CD4-positive, alpha-beta T cell (primary cell): Measurements from ENCODE around the gene ZNF605. TPM values are rescaled to one million over a fixed set of nuclear protein-coding genes. Genes with fewer than 3 reads are reported as not detected.
"Not testable (repeated sequence)": the region's sequence is repeated elsewhere in the genome, so short reads cannot be mapped to it uniquely, and the experiment has no call there.

Experiments
- ATAC-seq: fragments of 200-7000 bp; cut with Tn5 transposase; one replicate; pipeline ENCODE4 v1.10.0; 2022; ENCODE audit warnings: mild to moderate bottlenecking; ENCODE audit not compliant: poor library complexity
- CTCF ChIA-PET: fragments of 350-600 bp; sonication (Branson Sonifier 250); formaldehyde crosslinking; loops from one replicate; lab custom pipeline; 2021; ENCODE audit warnings: antibody characterized with exemption, inconsistent platforms; lab: Charles Lee
- POLR2A ChIA-PET: fragments of 350-600 bp; sonication (Branson Sonifier 250); formaldehyde crosslinking; loops from one replicate; lab custom pipeline; 2021; ENCODE audit warnings: antibody characterized with exemption, inconsistent platforms; lab: Charles Lee
- DNase-seq, 14 experiments: peaks; one replicate each; pipeline ENCODE4 v3.0.0-alpha.2; 2013 to 2020; ENCODE audit warnings: mixed read lengths in 2 of 14
- H3K27ac ChIP-seq, 2 donors: one replicate each; pipeline versions ENCODE4 v1.5.1 to v1.7.0; 2013; ENCODE audit warnings: low read length in 2 of 2, low read depth in 1 of 2, mild to moderate bottlenecking in 1 of 2
- H3K27me3 ChIP-seq, 2 experiments: 1 replicate in 1 of 2; 2 replicates in 1 of 2; pipeline versions ENCODE4 v1.6.1 to v1.7.0; 2013; ENCODE audit warnings: low read length in 2 of 2, control low read depth in 1 of 2, mild to moderate bottlenecking in 1 of 2, moderate library complexity in 1 of 2; ENCODE audit not compliant: insufficient read depth in 2 of 2, control insufficient read depth in 1 of 2
- H3K36me3 ChIP-seq: one replicate; pipeline ENCODE4 v1.6.1; 2013; ENCODE audit warnings: low read length, control low read depth; ENCODE audit not compliant: insufficient read depth
- H3K4me1 ChIP-seq: one replicate; pipeline ENCODE4 v1.6.1; 2013; ENCODE audit warnings: low read length, control low read depth; ENCODE audit not compliant: insufficient read depth
- H3K4me3 ChIP-seq: one replicate; pipeline ENCODE4 v1.5.1; 2013; ENCODE audit warnings: mild to moderate bottlenecking, low read length, moderate library complexity
- H3K9me3 ChIP-seq, 2 experiments: 1 replicate in 1 of 2; 2 replicates in 1 of 2; pipeline versions ENCODE4 v1.6.1 to v1.7.0; 2013; ENCODE audit warnings: low read length in 2 of 2, mild to moderate bottlenecking in 2 of 2, control low read depth in 1 of 2, moderate library complexity in 1 of 2; ENCODE audit not compliant: control insufficient read depth in 1 of 2, insufficient read depth in 1 of 2
- H3K27ac Mint-ChIP-seq: one replicate; pipeline ENCODE4 v1.8.0; 2020; ENCODE audit warnings: mixed read lengths
- H3K27me3 Mint-ChIP-seq: one replicate; pipeline ENCODE4 v1.8.0; 2021; ENCODE audit warnings: mixed read lengths
- H3K36me3 Mint-ChIP-seq: one replicate; pipeline ENCODE4 v1.8.0; 2021; ENCODE audit warnings: low read depth, mixed read lengths
- H3K4me1 Mint-ChIP-seq: one replicate; pipeline ENCODE4 v1.8.0; 2021; ENCODE audit warnings: low read depth, mixed read lengths
- H3K4me3 Mint-ChIP-seq: one replicate; pipeline ENCODE4 v1.8.0; 2020; ENCODE audit warnings: mild to moderate bottlenecking, mixed read lengths
- H3K9me3 Mint-ChIP-seq: one replicate; pipeline ENCODE4 v1.8.0; 2020; ENCODE audit warnings: mixed read lengths
- intact Hi-C, 2 experiments: fragments of 100-400 bp; cut with DNase I in 1 of 2; cut with micrococcal nuclease in 1 of 2; formaldehyde crosslinking; loops; one replicate each; pipeline versions ENCODE4 v1.15.1 to v1.9.0; 2023 to 2025; cut with DNase I, micrococcal nuclease
- total RNA-seq, 174 experiments: library from RNA in 2 of 174; stranded (reverse) in 2 of 174; gene quantifications; one replicate each; pipeline ENCODE4 v1.2.3 and lab custom pipeline; 2021 to 2026
- TF ChIP-seq, protein P1 (sequence below): fragments of 200-600 bp; IDR thresholded peaks from one replicate; pipeline ENCODE4 v1.8.0; 2022; ENCODE audit warnings: antibody characterized with exemption, mild to moderate bottlenecking

Gene ZNF605
- total RNA-seq, 2 experiments from 2014 or later, result 5.3 to 5.8 TPM

DNA sequence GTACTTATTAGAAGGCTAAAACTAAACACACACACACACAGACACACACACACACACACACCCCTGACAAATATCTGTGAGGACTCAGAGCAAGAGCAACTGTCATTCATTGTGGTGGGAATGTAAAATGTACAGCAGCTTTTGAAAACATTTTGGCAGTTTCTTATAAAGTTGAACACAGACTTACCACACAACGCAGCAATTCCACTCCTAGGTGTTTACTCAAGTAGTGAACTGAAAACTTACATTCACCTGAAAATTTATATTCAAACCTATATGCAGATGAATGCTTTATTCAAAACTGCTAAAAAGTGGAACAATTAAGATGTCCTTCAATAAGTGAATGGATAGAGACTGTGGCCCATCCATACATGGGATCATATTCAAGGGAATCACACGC, 18.6 kb downstream of the ZNF605 start:
- no peaks in the 10 kb centered on the region for H3K4me1 Mint-ChIP-seq
- Histone ChIP-seq H3K27me3 (no peaks in the 10 kb centered on the region), H3K36me3 (peaks cover 6% of the 10 kb centered on the region), H3K4me3 (no peak overlapping the region), H3K4me1 (no peaks in the 10 kb centered on the region), H3K9me3 (peaks cover 65 to 79% of the 10 kb centered on the region in 2 experiments), H3K27ac (no peak overlapping the region)
- CTCF ChIA-PET, result no interaction called here
- intact Hi-C loops, result no loop called here
- no peak overlapping the region for H3K4me3 Mint-ChIP-seq
- peaks cover 5% of the 10 kb centered on the region for H3K9me3 Mint-ChIP-seq
- DNase-seq (no peak), ATAC-seq (no peak)
- H3K27ac Mint-ChIP-seq, result no peak overlapping the region
- no peaks in the 10 kb centered on the region for H3K27me3 Mint-ChIP-seq
- H3K36me3 Mint-ChIP-seq, result peaks cover 76% of the 10 kb centered on the region
- POLR2A ChIA-PET, result no interaction called here
- TF ChIP-seq, protein P1, sequence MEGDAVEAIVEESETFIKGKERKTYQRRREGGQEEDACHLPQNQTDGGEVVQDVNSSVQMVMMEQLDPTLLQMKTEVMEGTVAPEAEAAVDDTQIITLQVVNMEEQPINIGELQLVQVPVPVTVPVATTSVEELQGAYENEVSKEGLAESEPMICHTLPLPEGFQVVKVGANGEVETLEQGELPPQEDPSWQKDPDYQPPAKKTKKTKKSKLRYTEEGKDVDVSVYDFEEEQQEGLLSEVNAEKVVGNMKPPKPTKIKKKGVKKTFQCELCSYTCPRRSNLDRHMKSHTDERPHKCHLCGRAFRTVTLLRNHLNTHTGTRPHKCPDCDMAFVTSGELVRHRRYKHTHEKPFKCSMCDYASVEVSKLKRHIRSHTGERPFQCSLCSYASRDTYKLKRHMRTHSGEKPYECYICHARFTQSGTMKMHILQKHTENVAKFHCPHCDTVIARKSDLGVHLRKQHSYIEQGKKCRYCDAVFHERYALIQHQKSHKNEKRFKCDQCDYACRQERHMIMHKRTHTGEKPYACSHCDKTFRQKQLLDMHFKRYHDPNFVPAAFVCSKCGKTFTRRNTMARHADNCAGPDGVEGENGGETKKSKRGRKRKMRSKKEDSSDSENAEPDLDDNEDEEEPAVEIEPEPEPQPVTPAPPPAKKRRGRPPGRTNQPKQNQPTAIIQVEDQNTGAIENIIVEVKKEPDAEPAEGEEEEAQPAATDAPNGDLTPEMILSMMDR, result no peak

DNA sequence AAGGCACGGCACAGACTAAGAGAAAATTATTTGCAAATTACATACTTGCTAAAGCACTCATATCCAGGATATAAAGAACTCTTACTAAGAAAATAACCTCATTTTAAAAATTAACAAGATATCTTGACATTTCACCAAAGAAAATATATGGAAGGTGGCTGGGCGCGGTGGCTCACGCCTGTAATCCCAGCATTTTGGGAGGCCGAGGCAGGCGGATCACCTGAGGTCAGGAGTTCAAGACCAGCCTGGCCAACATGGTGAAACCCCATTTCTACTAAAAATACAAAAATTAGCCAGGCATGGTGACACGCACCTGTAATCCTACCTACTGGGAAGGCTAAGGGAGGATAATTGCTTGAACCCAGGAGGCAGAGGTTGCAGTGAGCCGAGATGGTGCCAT, 19.2 kb downstream of the ZNF605 start:
- DNase-seq, CTCF ChIA-PET, H3K9me3 Mint-ChIP-seq, H3K36me3 ChIP-seq, POLR2A ChIA-PET, H3K4me3 ChIP-seq, H3K27ac Mint-ChIP-seq, H3K4me1 Mint-ChIP-seq, intact Hi-C loops, H3K27me3 Mint-ChIP-seq, H3K27ac ChIP-seq, H3K27me3 ChIP-seq, H3K4me3 Mint-ChIP-seq, H3K4me1 ChIP-seq, ATAC-seq: not testable (repeated sequence)
- H3K36me3 Mint-ChIP-seq, result peaks cover 76% of the 10 kb centered on the region
- H3K9me3 ChIP-seq, result peaks cover 65 to 75% of the 10 kb centered on the region in 2 experiments

DNA sequence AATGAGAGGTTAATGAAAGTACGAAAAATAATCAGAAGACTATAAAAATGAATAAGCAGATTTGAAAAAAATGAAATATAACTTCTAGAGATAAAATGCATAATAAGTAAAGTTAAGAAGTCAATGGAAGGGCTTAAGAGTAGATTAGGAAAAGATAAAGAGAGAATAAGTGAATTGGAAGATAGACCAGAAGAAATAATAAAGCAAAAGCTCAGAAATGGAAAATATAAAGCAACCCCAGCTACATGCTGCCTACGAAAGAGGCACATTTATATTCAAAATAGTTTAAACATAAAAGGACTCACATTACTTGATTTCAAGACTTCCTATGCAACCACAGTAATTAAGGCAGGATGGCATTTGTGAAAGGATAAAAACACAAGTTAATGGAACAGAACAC, 19.9 kb downstream of the ZNF605 start:
- TF ChIP-seq, protein P1, result no peak
- CTCF ChIA-PET, result no interaction called here
- H3K36me3 Mint-ChIP-seq, result peaks cover 76% of the 10 kb centered on the region
- H3K27ac Mint-ChIP-seq, result no peak overlapping the region
- no peak overlapping the region for H3K4me3 Mint-ChIP-seq
- H3K36me3 ChIP-seq, result no peaks in the 10 kb centered on the region
- no peak for ATAC-seq
- H3K27ac ChIP-seq, result no peak overlapping the region
- no peaks in the 10 kb centered on the region for H3K4me1 Mint-ChIP-seq
- H3K4me1 ChIP-seq, result no peaks in the 10 kb centered on the region
- no peaks in the 10 kb centered on the region for H3K27me3 Mint-ChIP-seq
- peaks cover 10% of the 10 kb centered on the region for H3K9me3 Mint-ChIP-seq
- peaks cover 65 to 72% of the 10 kb centered on the region in 2 experiments for H3K9me3 ChIP-seq
- POLR2A ChIA-PET, result no interaction called here
- DNase-seq, result no peak
- H3K27me3 ChIP-seq, result no peaks in the 10 kb centered on the region
- H3K4me3 ChIP-seq, result no peak overlapping the region
- intact Hi-C loops, result no loop called here

DNA sequence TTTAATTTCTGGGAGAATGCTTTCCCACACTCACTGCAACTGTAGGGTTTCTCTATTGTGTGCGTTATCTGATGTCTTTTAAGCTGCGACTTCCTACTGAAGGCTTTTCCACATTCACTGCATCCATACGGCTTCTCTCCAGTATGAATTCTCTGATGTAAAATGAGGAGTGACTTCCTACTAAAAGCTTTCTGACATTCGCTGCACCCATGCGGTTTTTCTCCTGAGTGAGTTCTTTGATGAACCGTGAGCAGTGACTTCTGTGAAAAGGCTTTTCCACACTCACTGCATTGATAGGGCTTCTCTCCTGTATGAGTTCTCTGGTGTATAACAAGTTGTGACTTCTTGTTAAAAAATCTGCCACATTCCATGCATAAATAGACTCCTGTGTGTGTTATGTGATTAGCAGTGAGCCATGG, 29.7 kb downstream of the ZNF605 start:
- no peaks in the 10 kb centered on the region for H3K36me3 ChIP-seq
- H3K9me3 Mint-ChIP-seq, result peaks cover 16% of the 10 kb centered on the region
- no peaks in the 10 kb centered on the region for H3K4me1 ChIP-seq
- ChIA-PET POLR2A (no interaction called here), CTCF (no interaction called here)
- TF ChIP-seq, protein P1, result no peak
- no peaks in the 10 kb centered on the region for H3K4me1 Mint-ChIP-seq
- intact Hi-C loops, result no loop called here
- peaks cover 48 to 96% of the 10 kb centered on the region in 2 experiments for H3K9me3 ChIP-seq
- ATAC-seq (no peak), DNase-seq (no peak)
- H3K36me3 Mint-ChIP-seq, result peaks cover 95% of the 10 kb centered on the region
- no peak overlapping the region for H3K4me3 Mint-ChIP-seq
- no peak overlapping the region for H3K27ac ChIP-seq
- H3K27ac Mint-ChIP-seq, result no peak overlapping the region
- no peak overlapping the region for H3K4me3 ChIP-seq
- no peaks in the 10 kb centered on the region for H3K27me3 Mint-ChIP-seq
- no peaks in the 10 kb centered on the region for H3K27me3 ChIP-seq
